ENCODE data around the gene ZCCHC9. TPM values are rescaled to one million over a fixed set of nuclear protein-coding genes. Genes with fewer than 3 reads are reported as not detected.
A peak's percentile ranks its signal among the peaks of the same experiment; 100 is the strongest.

The ZCCHC9 gene
- total RNA-seq, 1 experiment from 2014 or later = 34.9 TPM

- Mint-ChIP-seq H3K27ac (ENCODE audit: unreplicated experiment) (no peak overlapping the region), H3K4me3 (ENCODE audit: low read depth, unreplicated experiment) (no peak overlapping the region), H3K9me3 (ENCODE audit: low read depth, unreplicated experiment) (no peaks in the 10 kb centered on the region), H3K27me3 (ENCODE audit: unreplicated experiment) (no peaks in the 10 kb centered on the region), H3K4me1 (ENCODE audit: low read depth, unreplicated experiment) (no peaks in the 10 kb centered on the region), H3K36me3 (ENCODE audit: insufficient read depth, unreplicated experiment) (peaks cover 11% of the 10 kb centered on the region)
- CTCF ChIA-PET = interaction anchor here (0.9 kb wide), 1 partner anchor 10 kb away, joined by 3 read pairs; no protein-coding TSS in a partner anchor
- TF ChIP-seq CTCF (IDR thresholded peaks at IDR 0.05; ENCODE audit: unreplicated experiment) = no peak
- no TSS peak for BruUV-seq (replicated peaks)
- no peak for DNase-seq
- intact Hi-C loops (cut with micrococcal nuclease; ENCODE audit: unreplicated experiment) = no loop called here
These were observed 12.3 kb downstream of the ZCCHC9 start for GRCh38 chr5:81313686-81314085.

GRCh38 chr5:81314581-81314980 lies 13.2 kb downstream of the ZCCHC9 start:
- intact Hi-C loops (cut with micrococcal nuclease; ENCODE audit: unreplicated experiment) = no loop called here
- no peak for DNase-seq
- no peaks in the 10 kb centered on the region for H3K27me3 Mint-ChIP-seq (ENCODE audit: unreplicated experiment)
- H3K4me1 Mint-ChIP-seq (ENCODE audit: low read depth, unreplicated experiment) = no peaks in the 10 kb centered on the region
- H3K27ac Mint-ChIP-seq (ENCODE audit: unreplicated experiment) = no peak overlapping the region
- H3K9me3 Mint-ChIP-seq (ENCODE audit: low read depth, unreplicated experiment) = no peaks in the 10 kb centered on the region
- H3K4me3 Mint-ChIP-seq (ENCODE audit: low read depth, unreplicated experiment) = no peak overlapping the region
- H3K36me3 Mint-ChIP-seq (ENCODE audit: insufficient read depth, unreplicated experiment) = peaks cover 8% of the 10 kb centered on the region
- TF ChIP-seq CTCF (IDR thresholded peaks at IDR 0.05; ENCODE audit: unreplicated experiment) = no peak
- BruUV-seq (replicated peaks) = no TSS peak
- CTCF ChIA-PET = no interaction called here

- intact Hi-C loops (cut with micrococcal nuclease; ENCODE audit: unreplicated experiment) = no loop called here
- no TSS peak for BruUV-seq (replicated peaks)
- H3K27ac Mint-ChIP-seq (ENCODE audit: unreplicated experiment) = no peak overlapping the region
- H3K4me3 Mint-ChIP-seq (ENCODE audit: low read depth, unreplicated experiment) = no peak overlapping the region
- no peaks in the 10 kb centered on the region for H3K9me3 Mint-ChIP-seq (ENCODE audit: low read depth, unreplicated experiment)
- no peaks in the 10 kb centered on the region for H3K4me1 Mint-ChIP-seq (ENCODE audit: low read depth, unreplicated experiment)
- no peaks in the 10 kb centered on the region for H3K27me3 Mint-ChIP-seq (ENCODE audit: unreplicated experiment)
- no peak for DNase-seq
- H3K36me3 Mint-ChIP-seq (ENCODE audit: insufficient read depth, unreplicated experiment) = peaks cover 5% of the 10 kb centered on the region
- TF ChIP-seq CTCF (IDR thresholded peaks at IDR 0.05; ENCODE audit: unreplicated experiment) = no peak
- CTCF ChIA-PET = no interaction called here
These were observed 13.9 kb downstream of the ZCCHC9 start for GRCh38 chr5:81315336-81315735.

GRCh38 chr5:81315830-81316229 lies 14.4 kb downstream of the ZCCHC9 start:
- no peak for DNase-seq
- CTCF ChIA-PET = no interaction called here
- no peak for TF ChIP-seq CTCF (IDR thresholded peaks at IDR 0.05; ENCODE audit: unreplicated experiment)
- TSS peak; percentile 7 for BruUV-seq (replicated peaks)
- intact Hi-C loops (cut with micrococcal nuclease; ENCODE audit: unreplicated experiment) = no loop called here
- no peak overlapping the region for H3K27ac Mint-ChIP-seq (ENCODE audit: unreplicated experiment)
- H3K36me3 Mint-ChIP-seq (ENCODE audit: insufficient read depth, unreplicated experiment) = peaks cover 5% of the 10 kb centered on the region
- H3K27me3 Mint-ChIP-seq (ENCODE audit: unreplicated experiment) = no peaks in the 10 kb centered on the region
- no peak overlapping the region for H3K4me3 Mint-ChIP-seq (ENCODE audit: low read depth, unreplicated experiment)
- H3K4me1 Mint-ChIP-seq (ENCODE audit: low read depth, unreplicated experiment) = no peaks in the 10 kb centered on the region
- no peaks in the 10 kb centered on the region for H3K9me3 Mint-ChIP-seq (ENCODE audit: low read depth, unreplicated experiment)
